Thoracic aorta endothelial cell (primary cell): Measurements from ENCODE around the gene CRB2. TPM values are rescaled to one million over a fixed set of nuclear protein-coding genes. Genes with fewer than 3 reads are reported as not detected.

Experiments
- small RNA-seq: library from RNA; depleted of rRNA; stranded (forward); fragments of <200 nt; gene quantifications from one replicate; pipeline ENCODE3, GENCODE V24; 2012
- total RNA-seq: library from RNA; depleted of rRNA; stranded (reverse); fragments of >200 nt; gene quantifications from 2 replicates; pipeline ENCODE4 v1.2.3, GENCODE V29; 2012

CRB2 gene
- not detected in 2 replicates for total RNA-seq

DNA sequence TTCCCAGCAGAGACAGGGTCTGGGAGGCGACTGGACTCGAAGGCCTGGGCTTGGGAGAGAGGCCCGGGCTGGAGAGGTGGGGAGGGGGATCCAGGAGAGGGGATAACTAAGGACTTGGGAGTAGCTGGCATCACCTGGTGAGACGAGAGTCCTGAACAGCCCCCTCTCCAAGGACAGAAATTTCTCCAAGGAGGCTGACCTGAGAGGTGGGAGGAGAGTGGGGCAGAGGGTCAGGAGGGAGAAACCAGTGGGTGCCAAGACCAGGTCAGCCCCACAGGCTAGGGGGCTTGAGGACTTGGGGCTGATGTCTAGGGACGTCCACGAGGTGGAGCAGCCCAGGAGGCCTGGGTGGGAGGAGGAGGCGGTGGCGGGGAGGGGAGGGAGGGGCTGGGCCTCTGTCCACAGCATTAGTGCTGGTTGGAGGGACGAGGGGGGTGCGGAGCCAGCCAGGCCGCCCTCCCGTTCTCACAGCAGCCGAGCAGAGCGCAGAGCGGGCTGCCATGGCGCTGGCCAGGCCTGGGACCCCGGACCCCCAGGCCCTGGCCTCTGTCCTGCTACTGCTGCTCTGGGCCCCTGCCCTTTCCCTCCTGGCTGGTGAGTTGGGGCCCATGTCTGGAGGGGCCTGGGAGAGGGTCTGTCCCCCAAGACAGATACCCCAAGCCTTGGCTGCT lies at the start of gene CRB2:
TSS of gene CRB2 (plus strand) at position 437 of the 671 bp plus-strand sequence. CDS start at position 501, 64 bp downstream.

Small RNA genes within 50 kb of the gene (small RNA-seq; reads per million reads assigned to genes)
- not detected for gene MIR601

Other genes starting within 250 kb of the CRB2 start
- gene STRBP, start 87.6 kb upstream of the CRB2 start, total RNA-seq: 12.2 and 15.6 TPM in 2 replicates